ENCODE data around the gene IL11.

IL11 gene

DNA sequence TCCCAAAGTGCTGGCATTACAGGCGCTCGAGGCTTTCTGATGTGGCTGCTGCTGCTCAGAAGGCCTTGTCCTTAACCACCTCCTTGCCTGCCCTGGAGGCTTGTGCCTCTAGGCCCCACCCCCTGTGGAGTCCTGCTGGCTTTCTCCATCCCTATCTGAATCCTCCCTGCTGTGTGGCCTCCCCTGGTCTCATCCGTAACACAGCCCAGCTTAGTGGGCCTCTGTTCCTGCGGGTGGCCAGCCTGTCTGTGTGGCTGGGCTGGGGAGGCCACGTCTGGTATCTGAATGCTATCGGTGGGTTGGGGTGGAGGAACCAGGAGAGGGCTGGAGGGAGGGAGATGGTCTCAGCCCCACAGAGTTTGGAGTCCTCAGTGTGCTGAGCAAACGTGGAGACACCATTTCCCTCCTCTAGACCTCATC is 20.2 kb upstream of the IL11 start:
- no peak for DNase-seq

DNA sequence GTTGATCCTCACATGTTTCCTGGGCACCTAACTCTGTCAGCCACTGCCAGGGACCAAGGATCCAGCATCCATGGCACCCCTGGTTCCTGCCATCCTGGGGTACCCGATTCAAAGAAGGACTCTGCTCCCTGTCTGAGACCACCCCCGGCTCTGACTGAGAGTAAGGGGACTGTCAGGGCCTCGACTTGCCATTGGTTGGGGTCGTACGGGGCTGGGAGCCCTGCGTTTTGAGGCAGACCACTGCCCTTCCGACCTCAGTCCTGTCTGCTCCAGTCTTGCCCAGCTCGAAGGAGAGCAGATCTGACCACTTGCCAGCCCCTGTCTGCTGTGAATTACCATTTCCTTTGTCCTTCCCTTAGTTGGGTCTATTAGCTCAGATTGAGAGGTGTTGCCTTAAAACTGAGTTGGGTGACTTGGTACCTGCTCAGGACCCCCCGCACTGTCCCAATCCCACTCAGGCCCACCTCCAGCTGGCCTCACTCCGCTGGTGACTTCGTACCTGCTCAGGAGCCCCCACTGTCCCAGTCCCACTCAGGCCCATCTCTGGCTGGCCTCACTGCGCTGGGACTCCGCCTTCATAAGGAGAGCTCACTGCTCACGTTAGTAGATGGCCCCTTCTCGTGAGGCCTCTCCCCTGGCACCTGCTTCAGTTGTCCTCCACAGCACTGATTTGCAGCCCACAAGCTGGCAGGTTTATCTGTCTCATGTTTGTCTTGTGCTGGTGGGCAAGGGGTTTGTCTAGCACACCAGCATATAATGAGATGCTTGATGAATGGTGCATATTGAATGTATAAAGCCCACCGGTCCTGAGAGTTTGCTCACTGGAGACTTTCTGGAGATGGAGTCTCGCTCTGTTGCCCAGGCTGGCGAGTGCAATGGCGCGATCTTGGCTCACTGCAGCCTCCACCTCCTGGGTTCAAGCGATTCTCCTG is 19.4 kb upstream of the IL11 start:
- no peak for DNase-seq

DNA sequence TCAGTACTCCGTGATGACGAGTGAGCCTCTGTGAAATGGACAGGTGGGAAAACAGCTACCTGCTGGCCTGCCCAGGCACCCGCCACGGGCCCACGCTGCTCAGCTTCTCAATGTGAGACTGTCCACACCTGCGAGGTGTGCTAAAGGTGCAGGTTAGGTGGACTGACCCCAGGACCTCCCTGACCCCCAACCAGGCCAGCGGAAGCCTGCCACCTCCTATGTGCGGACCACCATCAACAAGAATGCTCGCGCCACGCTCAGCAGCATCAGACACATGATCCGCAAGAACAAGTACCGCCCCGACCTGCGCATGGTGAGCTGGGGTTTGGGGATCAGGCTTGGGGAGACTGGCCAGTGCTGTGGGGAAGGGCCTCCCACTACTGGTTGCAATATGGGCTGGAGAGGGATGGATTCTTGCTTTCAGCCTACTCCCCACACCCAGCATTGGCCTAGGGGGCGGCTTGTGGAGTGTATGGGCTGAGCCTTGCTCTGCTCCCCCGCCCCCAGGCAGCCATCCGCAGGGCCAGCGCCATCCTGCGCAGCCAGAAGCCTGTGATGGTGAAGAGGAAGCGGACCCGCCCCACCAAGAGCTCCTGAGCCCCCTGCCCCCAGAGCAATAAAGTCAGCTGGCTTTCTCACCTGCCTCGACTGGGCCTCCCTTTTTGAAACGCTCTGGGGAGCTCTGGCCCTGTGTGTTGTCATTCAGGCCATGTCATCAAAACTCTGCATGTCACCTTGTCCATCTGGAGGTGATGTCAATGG is 17.7 kb upstream of the IL11 start:
- DNase-seq = no peak

DNA sequence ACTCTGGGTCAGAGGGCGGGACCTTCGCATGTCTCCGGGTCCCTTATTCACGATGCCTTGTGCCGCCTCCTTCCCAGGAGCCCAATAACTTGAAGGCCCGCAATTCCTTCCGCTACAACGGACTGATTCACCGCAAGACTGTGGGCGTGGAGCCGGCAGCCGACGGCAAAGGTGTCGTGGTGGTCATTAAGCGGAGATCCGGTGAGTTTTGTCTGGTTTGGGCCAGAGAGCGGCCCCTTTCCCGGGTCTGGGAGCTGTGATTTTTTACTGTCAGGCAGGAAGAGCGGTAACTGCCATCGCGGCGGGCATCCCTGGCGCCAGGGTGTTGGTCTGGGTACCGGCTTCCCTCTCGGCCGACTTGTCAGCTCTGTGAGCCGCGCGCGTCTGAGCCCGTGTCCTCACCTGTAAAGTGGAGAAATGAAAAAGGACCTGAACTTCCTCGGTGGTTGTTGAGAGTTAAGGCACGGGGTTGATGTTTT is 16.3 kb upstream of the IL11 start:
- no peak for DNase-seq

DNA sequence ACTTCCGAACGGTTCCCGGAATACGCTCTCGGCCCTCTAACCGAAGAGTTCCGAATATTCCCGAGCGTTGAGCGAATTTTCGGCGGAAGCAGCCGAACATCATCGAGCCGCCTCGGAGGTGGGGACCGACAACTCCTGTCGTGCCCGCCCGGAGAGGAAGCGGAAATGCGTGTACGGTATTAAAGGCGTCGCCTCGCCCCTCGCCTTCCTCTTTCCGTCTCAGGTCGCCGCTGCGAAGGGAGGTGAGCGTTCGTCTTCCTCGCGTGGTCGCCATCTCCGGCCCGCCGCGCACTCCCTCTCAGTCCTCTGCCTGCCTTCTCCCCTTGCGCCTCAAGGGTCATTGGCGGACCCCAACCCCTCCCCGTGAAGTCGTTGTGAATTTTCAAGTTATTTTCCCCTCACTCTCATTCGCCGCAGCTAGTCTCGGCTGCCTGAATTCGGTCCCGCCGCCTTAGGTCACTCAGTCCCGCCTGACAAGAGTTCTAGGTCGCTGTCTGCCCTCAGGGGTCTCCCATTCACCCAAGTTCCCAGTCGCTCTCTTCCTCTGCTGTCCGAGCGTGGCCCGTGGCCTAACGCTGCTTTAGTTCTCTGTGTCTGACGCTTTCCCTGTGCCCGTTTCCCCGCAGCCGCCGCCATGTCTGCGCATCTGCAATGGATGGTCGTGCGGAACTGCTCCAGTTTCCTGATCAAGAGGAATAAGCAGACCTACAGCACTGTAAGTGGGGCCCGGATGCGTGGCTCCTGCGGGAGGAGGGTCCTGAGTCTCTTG is 15.6 kb upstream of the IL11 start, which contains the start of gene RPL28:
Gene RPL28 (plus strand): TSS at position 209 of the 769 bp plus-strand sequence. CDS start 426 bp downstream, at position 635.
- DNase-seq = peak; percentile 97

DNA sequence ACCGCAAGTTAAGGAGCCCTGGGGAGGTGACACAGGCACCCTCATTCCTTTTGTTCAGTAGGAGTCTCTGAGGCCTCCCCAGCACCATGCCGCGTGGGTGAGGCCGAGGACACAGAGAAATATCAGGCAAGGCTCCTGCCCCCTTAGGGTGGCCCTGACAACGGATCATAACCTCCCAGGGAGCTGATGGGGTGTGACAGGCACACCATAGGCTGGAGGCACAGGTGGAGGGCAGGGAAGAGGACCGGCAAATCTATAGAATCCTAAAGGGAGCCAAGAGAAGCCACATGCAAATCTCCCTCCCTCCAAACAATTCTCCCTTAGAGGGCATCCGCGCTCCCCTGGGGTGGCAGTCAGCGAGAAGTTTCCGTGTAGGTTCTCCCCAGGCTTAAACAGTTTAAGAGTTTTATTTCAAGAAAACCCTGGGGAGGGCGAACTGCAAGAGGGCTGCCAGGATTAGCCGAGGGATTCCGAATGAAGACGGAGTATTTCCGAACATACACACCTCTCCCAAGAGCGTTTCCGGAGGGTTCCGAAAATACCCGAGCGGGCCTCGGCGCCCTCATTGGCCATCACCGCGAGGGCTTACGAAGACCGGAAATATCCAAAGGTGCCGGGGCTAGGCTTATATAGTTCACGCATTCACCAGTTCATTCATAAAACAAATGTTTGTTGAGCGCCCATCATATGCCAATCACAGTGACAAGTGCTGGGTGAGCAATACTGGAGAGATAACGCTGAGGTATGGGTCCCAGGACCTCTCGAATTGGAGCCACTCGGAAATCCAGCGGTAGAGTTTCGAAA is 14.9 kb upstream of the IL11 start:
- peak; percentile 92 for DNase-seq

GRCh38 chr19:55384131-55384919 is 14.1 kb upstream of the IL11 start, which contains the start of gene TMEM238:
TMEM238 (minus strand) TSS chr19:55384292; CDS start chr19:55384259, 33 bp downstream.
- DNase-seq = no peak

DNA sequence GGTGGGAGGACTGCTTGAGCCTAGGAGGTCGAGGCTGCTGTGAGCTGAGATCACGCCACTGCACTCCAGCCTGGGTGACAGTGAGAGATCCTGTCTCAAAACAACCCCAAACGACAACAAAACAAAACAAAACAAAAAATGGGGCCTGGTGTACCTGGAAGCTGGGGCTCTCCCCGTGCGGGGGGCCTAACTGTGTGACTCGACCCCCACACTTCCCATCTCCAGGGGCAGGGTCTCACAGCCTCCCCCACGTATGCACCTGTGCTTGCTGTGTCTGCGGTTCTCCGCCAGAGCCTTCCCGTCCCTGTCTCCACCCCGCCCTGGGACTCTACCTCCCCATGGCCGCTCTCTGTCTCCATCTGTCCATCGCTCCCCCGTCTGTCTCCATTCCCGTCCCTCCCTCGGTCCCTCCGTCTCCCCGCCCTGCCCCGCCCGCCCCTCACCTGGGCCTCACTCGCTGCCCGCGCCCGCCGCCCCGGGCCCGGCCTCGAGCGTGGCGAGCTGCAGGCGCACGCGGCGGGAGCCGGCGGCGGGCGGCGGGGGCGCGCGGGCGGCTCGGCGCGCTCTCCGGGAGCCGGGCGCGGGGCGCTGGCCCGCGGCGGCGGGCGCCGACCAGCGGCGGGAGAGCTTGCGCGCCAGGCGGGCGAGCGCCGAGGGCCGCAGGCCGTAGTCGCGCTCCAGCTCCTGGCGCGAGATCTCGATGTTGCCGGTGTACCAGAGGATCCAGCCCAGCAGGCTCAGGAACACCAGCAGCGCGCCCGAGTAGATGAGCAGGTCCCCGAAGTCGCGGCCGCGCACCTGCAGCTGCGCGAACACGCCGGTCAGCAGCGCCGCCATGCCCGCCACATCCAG is 13.2 kb upstream of the IL11 start:
- peak; percentile 27 for DNase-seq

DNA sequence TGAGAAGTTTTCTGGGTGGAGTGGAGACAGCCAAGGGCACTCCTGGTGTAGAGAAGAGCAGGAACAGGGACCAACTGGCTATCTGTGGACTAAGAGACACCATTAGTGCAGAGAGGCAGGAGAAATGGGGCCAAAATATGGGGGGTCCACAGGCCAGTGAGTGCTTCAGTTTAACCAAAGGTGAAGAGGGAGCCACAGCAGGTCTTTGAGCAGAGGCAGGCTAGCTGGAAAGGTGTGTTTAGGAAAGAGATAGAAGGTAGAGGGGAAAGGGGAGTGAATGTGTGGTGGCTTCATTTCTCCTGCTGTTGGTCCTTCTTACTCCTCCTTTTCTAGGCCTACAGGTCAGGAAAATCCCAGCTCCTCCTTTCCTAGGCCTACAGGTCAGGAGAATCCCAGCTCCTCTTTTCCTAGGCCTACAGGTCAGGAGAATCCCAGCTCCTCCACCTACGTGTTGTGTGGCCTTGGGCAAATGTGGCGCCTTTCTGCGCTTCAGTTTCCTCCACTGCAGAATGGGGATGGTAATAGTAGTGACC is 12.3 kb upstream of the IL11 start:
- no peak for DNase-seq

DNA sequence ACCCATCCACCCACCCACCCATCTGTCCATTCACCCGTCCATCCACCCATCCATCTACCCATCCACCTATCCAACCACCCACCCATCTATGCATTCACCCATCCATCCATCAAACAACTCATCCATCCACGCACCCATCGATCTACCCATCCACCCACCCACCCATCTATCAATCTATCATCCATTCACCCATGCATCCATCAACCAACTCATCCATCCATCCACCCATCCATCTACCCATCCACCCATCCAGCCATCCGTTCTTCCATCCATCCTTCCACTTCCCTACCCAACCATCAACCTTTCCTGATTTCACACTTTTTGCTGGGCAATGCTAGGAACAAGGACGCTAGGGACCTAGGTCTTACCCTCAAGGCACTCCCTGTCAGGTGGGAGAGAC is 11.8 kb upstream of the IL11 start:
- DNase-seq = no peak

GRCh38 chr19:55379174-55379573 is 8.9 kb upstream of the IL11 start:
- no peak for DNase-seq

DNA sequence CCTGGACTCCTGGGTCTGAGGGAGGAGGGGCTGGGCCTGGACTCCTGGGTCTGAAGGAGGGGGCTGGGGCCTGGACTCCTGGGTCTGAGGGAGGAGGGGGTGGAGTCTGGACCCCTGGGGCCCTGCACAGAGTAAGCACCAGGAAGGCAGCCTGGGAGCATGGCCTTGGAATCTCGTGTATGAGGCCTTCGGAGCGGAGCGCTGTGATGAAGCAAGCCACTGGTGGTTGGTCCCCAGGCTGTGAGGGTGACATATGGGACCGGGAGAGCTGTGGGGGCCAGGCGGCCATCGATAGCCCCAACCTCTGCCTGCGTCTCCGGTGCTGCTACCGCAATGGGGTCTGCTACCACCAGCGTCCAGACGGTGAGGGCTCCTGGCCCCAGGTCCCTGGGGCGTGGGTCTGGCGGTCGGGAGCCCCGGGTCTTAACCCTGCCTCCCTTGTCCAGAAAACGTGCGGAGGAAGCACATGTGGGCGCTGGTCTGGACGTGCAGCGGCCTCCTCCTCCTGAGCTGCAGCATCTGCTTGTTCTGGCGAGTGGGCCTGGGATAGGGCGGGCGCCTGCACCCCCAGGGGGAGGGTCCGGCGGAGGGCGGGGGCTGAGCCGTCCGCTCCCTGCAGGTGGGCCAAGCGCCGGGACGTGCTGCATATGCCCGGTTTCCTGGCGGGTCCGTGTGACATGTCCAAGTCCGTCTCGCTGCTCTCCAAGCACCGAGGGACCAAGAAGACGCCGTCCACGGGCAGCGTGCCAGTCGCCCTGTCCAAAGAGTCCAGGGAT is 7.3 kb upstream of the IL11 start:
- DNase-seq = no peak

DNA sequence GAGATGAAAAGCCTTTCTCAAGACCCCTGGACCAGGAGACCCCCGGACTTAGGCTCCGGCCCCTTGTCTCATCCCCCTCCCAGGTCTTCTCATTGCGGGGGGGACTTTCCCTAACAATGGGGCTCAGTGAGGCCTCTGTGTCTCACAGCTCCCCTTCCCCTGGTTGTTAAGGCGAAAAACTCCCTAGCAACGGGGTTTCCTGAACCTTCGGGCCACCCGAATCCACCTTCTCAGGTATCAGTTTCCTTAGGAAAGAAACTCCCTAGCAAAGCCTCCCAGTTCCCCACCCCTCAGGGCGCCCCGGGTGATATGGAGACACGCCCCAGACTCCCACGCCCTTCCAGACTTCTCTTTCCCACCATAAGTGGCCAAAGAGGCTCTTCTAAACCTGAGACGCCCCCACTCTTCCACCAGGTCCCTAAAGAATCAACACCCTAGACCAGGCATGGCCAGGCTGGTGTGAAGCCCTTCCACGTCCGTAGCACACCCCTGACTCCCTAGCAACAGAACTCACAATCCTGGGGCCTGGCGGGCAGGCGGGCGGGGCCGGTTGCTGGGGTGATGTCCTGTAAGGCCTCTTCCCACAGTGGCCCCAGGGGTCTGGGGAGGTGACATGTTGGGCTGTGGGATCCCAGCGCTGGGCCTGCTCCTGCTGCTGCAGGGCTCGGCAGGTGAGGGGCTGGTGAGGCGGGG is 6.1 kb upstream of the IL11 start, which contains the start of gene TMEM190:
Gene TMEM190 (plus strand): TSS at position 586 of the 693 bp plus-strand sequence. CDS start 28 bp downstream, at position 614.
- no peak for DNase-seq

GRCh38 chr19:55373993-55374757 is 3.9 kb upstream of the IL11 start:
- no peak for DNase-seq

DNA sequence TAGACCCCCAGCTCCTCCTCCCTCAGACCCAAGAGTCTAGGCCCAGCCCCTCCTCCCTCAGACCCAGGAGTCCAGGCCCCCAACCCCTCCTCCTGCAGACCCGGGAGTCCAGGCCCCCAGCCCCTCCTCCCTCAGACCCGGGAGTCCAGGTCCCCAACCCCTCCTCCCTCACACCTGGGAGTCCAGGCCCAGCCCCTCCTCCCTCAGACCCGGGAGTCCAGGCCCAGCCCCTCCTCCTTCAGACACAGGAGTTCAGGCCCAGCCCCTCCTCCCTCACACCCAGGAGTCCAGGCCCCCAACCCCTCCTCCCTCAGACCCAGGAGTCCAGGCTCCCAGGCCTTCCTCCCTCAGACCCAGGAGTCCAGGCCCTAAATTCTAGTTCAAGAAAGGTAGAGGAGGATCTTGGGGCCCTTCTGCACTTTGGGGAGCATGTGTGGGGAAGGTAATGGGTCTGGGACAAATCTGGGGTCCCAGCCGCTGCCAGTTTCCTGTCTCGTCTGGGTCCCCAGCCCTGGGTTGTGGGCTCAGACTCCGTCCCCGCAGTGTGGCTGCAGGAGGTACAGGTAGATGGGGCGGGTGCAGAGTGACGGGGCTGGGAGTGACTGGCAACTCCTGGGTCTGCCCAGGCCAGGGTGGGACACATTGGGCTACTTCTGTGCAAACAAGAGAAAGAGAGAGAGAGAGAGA is 3.2 kb upstream of the IL11 start:
- no peak for DNase-seq

DNA sequence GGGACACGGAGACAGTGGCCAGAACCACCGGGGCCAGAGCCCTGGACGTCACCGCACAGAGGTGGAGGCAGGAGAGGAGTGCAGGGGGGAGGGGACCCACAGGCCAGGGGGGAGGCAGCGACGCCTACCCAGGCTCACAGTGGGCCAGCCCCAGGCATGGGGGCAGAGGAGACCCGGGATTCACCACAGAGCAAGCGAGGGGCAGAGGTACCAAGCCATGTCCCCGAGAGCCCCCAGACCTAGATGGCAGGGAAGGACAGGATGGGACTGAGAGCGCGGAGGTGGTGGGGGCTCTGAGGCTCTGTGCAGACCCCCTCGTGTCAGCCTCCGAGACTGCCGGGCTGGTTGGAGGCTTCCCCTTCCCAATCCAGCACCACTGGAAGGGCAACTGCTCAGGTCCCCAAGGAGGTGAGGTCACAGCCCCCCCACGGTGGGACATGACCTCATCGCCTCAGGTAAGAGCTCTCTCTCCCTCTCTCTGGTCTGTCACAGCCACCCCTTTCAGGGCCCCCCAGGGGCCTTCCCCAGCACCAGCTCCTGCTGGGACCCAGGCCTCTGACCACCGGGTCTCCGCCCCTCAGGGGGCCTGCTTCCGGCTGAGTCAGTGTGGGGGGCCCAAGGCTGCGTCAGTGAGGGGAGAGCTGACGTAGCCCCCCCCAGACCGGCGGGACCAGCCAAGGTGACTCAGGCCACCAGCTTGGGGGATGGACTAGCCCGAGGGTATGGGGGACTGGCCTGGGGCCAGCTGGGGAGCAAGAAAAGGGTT is 2.2 kb upstream of the IL11 start:
- DNase-seq = no peak
